CD8-positive, alpha-beta memory T cell (primary cell): ENCODE results near the gene OPCML. TPM values are rescaled to one million over a fixed set of nuclear protein-coding genes. Genes with fewer than 3 reads are reported as not detected.

Experiments
- CTCF ChIA-PET: fragments of 350-600 bp; sonication (Branson Sonifier 250); formaldehyde crosslinking; loops from one replicate; lab custom pipeline; 2021; ENCODE audit warnings: antibody characterized with exemption; lab: Charles Lee
- POLR2A ChIA-PET: fragments of 350-600 bp; sonication (Branson Sonifier 250); formaldehyde crosslinking; loops from one replicate; lab custom pipeline; 2021; ENCODE audit warnings: antibody characterized with exemption; lab: Charles Lee
- DNase-seq, 5 donors: peaks; one replicate each; pipeline versions ENCODE4 v3.0.0 to v3.0.0-alpha.2; 2020 to 2022; ENCODE audit warnings: mixed read lengths in 1 of 5
- H3K27ac ChIP-seq: one replicate; pipeline ENCODE4 v1.7.0; 2013; ENCODE audit warnings: low read depth, mild to moderate bottlenecking, low read length, moderate library complexity
- H3K27me3 ChIP-seq: 2 replicates; pipeline ENCODE4 v1.7.0; 2013; ENCODE audit warnings: low read length, mild to moderate bottlenecking; ENCODE audit not compliant: insufficient read depth, poor library complexity, severe bottlenecking
- H3K36me3 ChIP-seq: 2 replicates; pipeline ENCODE4 v1.7.0; 2013; ENCODE audit warnings: mild to moderate bottlenecking, low read length, moderate library complexity; ENCODE audit not compliant: insufficient read depth
- H3K4me1 ChIP-seq: 2 replicates; pipeline ENCODE4 v1.7.0; 2013; ENCODE audit warnings: mild to moderate bottlenecking, low read length, moderate library complexity; ENCODE audit not compliant: insufficient read depth
- H3K4me3 ChIP-seq: 2 replicates; pipeline ENCODE4 v1.7.0; 2013; ENCODE audit warnings: mild to moderate bottlenecking, low read length
- H3K9me3 ChIP-seq: 2 replicates; pipeline ENCODE4 v1.7.0; 2013; ENCODE audit warnings: mild to moderate bottlenecking, low read length
- H3K27ac Mint-ChIP-seq, 8 donors: one replicate each; pipeline ENCODE4 v1.8.0; 2020 to 2021; ENCODE audit warnings: mixed read lengths in 8 of 8, mild to moderate bottlenecking in 6 of 8, inconsistent platforms in 3 of 8, moderate library complexity in 3 of 8
- H3K27me3 Mint-ChIP-seq, 2 donors: one replicate each; pipeline ENCODE4 v1.8.0; 2020 to 2021; ENCODE audit warnings: mixed read lengths in 2 of 2, mild to moderate bottlenecking in 1 of 2, moderate library complexity in 1 of 2
- H3K36me3 Mint-ChIP-seq, 3 donors: one replicate each; pipeline ENCODE4 v1.8.0; 2020 to 2021; ENCODE audit warnings: mixed read lengths in 3 of 3, inconsistent platforms in 1 of 3, mild to moderate bottlenecking in 1 of 3
- H3K4me1 Mint-ChIP-seq, 3 donors: one replicate each; pipeline ENCODE4 v1.8.0; 2020 to 2021; ENCODE audit warnings: mixed read lengths in 3 of 3, inconsistent platforms in 1 of 3, mild to moderate bottlenecking in 1 of 3
- H3K4me3 Mint-ChIP-seq, 7 donors: one replicate each; pipeline ENCODE4 v1.8.0; 2020 to 2021; ENCODE audit warnings: mixed read lengths in 7 of 7, mild to moderate bottlenecking in 6 of 7, moderate library complexity in 4 of 7, inconsistent platforms in 2 of 7
- H3K9me3 Mint-ChIP-seq, 5 donors: one replicate each; pipeline ENCODE4 v1.8.0; 2020 to 2022; ENCODE audit warnings: mixed read lengths in 5 of 5, mild to moderate bottlenecking in 3 of 5, moderate library complexity in 2 of 5, inconsistent platforms in 1 of 5
- polyA plus RNA-seq: library from polyadenylated mRNA; unstranded; fragments of 300-500 nt; fragmentation: Illumina TruSeq; gene quantifications from one replicate; pipeline ENCODE4 v1.2.3, GENCODE V29; 2021
- total RNA-seq, 2 experiments: library from RNA; stranded (reverse); gene quantifications; one replicate each; pipeline ENCODE4 v1.2.3, GENCODE V29; 2021

Gene OPCML
- total and polyA plus RNA-seq, 3 experiments from 2014 or later = not detected

GRCh38 chr11:132910011-132910760 is 622.1 kb downstream of the OPCML start:
- Histone ChIP-seq H3K9me3 (no peaks in the 10 kb centered on the region), H3K36me3 (no peaks in the 10 kb centered on the region), H3K4me1 (no peaks in the 10 kb centered on the region), H3K27ac (no peak overlapping the region), H3K4me3 (no peak overlapping the region), H3K27me3 (no peaks in the 10 kb centered on the region)
- H3K4me3 Mint-ChIP-seq = no peak overlapping the region
- POLR2A ChIA-PET = no interaction called here
- H3K4me1 Mint-ChIP-seq = no peaks in the 10 kb centered on the region
- no peak overlapping the region for H3K27ac Mint-ChIP-seq
- H3K36me3 Mint-ChIP-seq = no peaks in the 10 kb centered on the region
- peaks cover 0 to 7% (median 0%) of the 10 kb centered on the region in 5 donors for H3K9me3 Mint-ChIP-seq
- no peak for DNase-seq
- CTCF ChIA-PET = no interaction called here
- H3K27me3 Mint-ChIP-seq = peaks cover 0 to 4% of the 10 kb centered on the region in 2 donors

DNA sequence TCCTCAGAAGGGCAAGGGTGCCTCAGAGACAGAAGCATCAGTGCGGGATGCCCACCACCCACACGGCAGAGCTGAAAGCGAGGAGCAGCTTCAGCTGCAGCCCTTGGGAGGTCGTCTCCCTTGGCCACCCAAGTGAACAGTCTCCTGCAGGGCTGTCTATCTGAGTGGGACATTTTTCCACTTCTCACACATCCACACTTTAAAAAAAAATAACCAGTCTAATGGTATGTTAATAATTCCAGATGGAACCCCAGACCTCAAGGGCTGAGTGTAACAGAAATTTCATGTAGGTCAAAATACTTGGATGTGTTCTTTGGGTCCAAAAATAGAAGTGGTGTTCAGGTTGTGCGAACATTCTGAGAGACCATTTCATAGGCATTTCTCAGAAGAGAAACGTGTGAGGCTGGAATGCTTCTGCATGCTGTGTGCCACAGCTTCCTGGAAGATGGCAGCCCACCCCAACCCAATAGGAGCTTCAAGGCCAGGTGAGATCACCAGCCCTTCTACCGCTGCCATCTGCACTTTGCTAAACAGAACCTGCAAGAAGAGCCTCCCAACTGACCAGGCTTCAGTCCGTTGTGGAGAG is 623.2 kb downstream of the OPCML start:
- no peak overlapping the region for H3K4me3 ChIP-seq
- CTCF ChIA-PET = no interaction called here
- POLR2A ChIA-PET = no interaction called here

DNA sequence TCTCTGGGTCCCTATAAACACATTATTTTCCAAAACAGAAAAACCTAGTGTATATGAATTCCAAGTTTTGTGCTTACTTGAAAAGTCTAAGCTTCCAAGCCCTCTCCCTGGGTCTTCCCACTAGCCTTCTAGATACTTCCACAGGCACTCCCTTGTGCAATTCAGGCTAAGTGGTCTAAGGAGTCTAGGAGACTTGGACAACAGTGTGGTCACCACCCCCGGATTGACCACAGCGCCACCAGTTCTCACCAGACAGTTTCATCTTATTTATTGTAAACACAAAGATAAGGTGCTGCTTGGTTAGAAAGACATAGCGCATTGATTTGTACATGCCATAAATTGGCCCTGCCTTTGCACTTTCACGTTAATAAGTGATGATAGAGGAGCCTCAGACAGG is 623.9 kb downstream of the OPCML start:
- DNase-seq = no peak
- Mint-ChIP-seq H3K4me3 (no peak overlapping the region), H3K27ac (no peak overlapping the region), H3K9me3 (peaks cover 0 to 7% (median 0%) of the 10 kb centered on the region in 5 donors), H3K27me3 (peaks cover 0 to 2% of the 10 kb centered on the region in 2 donors), H3K36me3 (no peaks in the 10 kb centered on the region), H3K4me1 (no peaks in the 10 kb centered on the region)
- no peaks in the 10 kb centered on the region for H3K36me3 ChIP-seq
- CTCF ChIA-PET = no interaction called here
- POLR2A ChIA-PET = no interaction called here
- H3K27ac ChIP-seq = no peak overlapping the region
- no peak overlapping the region for H3K4me3 ChIP-seq
- H3K27me3 ChIP-seq = no peaks in the 10 kb centered on the region
- no peaks in the 10 kb centered on the region for H3K9me3 ChIP-seq
- no peaks in the 10 kb centered on the region for H3K4me1 ChIP-seq

More for the DNA sequence above, 623.2 kb downstream of the OPCML start:
- H3K27me3 ChIP-seq = no peaks in the 10 kb centered on the region
- H3K4me3 Mint-ChIP-seq = no peak overlapping the region
- peaks cover 0 to 4% of the 10 kb centered on the region in 2 donors for H3K27me3 Mint-ChIP-seq
- no peaks in the 10 kb centered on the region for H3K36me3 Mint-ChIP-seq
- no peaks in the 10 kb centered on the region for H3K36me3 ChIP-seq
- no peaks in the 10 kb centered on the region for H3K4me1 ChIP-seq
- no peak for DNase-seq
- no peaks in the 10 kb centered on the region for H3K4me1 Mint-ChIP-seq
- H3K9me3 Mint-ChIP-seq = peaks cover 0 to 5% (median 0%) of the 10 kb centered on the region in 5 donors
- H3K27ac Mint-ChIP-seq = no peak overlapping the region
- H3K27ac ChIP-seq = no peak overlapping the region
- H3K9me3 ChIP-seq = no peaks in the 10 kb centered on the region

GRCh38 chr11:132907651-132908413 is 624.5 kb downstream of the OPCML start:
- H3K27me3 Mint-ChIP-seq = peaks cover 0 to 2% of the 10 kb centered on the region in 2 donors
- H3K4me3 Mint-ChIP-seq = no peak overlapping the region
- H3K4me1 ChIP-seq = no peaks in the 10 kb centered on the region
- no peaks in the 10 kb centered on the region for H3K36me3 Mint-ChIP-seq
- CTCF ChIA-PET = no interaction called here
- no peak overlapping the region for H3K27ac ChIP-seq
- no peaks in the 10 kb centered on the region for H3K27me3 ChIP-seq
- H3K27ac Mint-ChIP-seq = no peak overlapping the region
- POLR2A ChIA-PET = no interaction called here
- no peak overlapping the region for H3K4me3 ChIP-seq
- H3K9me3 ChIP-seq = no peaks in the 10 kb centered on the region
- no peaks in the 10 kb centered on the region for H3K4me1 Mint-ChIP-seq
- no peak for DNase-seq
- H3K9me3 Mint-ChIP-seq = peaks cover 0 to 7% (median 0%) of the 10 kb centered on the region in 5 donors
- H3K36me3 ChIP-seq = no peaks in the 10 kb centered on the region

DNA sequence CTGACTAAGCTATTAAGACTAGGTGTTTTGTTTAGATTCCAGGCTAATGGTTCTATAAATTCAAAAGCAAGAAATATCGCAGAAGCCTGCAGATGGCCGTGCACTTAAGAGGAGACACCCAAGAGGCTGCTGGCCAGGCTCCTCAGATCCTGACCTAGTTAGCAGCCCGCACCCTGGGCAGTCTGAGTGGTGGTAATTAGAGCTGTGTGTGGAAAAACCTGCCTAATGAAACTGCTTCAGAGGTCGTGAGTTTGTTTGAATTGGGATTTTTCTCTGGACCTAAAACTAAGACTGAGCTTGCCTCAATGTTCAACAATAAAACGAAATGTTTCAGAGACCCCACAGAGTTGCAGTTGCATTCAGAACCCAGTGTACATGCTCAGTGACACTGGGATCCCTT is 627.7 kb downstream of the OPCML start:
- Histone ChIP-seq H3K27me3 (no peaks in the 10 kb centered on the region), H3K4me3 (no peak overlapping the region), H3K4me1 (no peaks in the 10 kb centered on the region), H3K9me3 (no peaks in the 10 kb centered on the region), H3K36me3 (no peaks in the 10 kb centered on the region), H3K27ac (no peak overlapping the region)
- H3K9me3 Mint-ChIP-seq = peaks cover 0 to 10% (median 0%) of the 10 kb centered on the region in 5 donors
- no peaks in the 10 kb centered on the region for H3K36me3 Mint-ChIP-seq
- no peak overlapping the region for H3K27ac Mint-ChIP-seq
- H3K4me1 Mint-ChIP-seq = no peaks in the 10 kb centered on the region
- ChIA-PET POLR2A (no interaction called here), CTCF (no interaction called here)
- H3K27me3 Mint-ChIP-seq = peaks cover 0 to 2% of the 10 kb centered on the region in 2 donors
- DNase-seq = no peak
- H3K4me3 Mint-ChIP-seq = no peak overlapping the region

DNA sequence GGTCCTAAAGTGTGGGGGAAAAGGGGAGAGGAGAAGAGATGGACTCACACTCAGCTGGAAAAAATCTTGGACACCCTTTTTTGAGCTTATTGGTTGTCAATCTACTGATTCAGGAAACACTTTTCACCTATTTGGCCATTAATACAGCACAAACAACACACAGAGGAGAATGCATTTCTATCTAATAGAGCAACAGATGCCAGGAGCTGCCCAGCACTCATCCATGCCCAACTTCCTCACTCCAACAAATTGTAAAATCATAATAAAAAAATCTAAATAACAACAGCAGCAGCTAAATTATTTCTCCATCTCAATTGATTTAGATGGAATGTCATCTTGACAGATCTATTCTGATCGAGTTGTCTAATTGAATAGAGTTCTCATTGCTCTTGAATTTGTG is 628.2 kb downstream of the OPCML start:
- no peaks in the 10 kb centered on the region for H3K9me3 ChIP-seq
- Mint-ChIP-seq H3K9me3 (peaks cover 0 to 10% (median 0%) of the 10 kb centered on the region in 5 donors), H3K4me3 (no peak overlapping the region), H3K4me1 (no peaks in the 10 kb centered on the region), H3K27me3 (peaks cover 0 to 2% of the 10 kb centered on the region in 2 donors), H3K36me3 (no peaks in the 10 kb centered on the region), H3K27ac (no peak overlapping the region)
- H3K4me3 ChIP-seq = no peak overlapping the region
- DNase-seq = no peak
- ChIA-PET POLR2A (no interaction called here), CTCF (no interaction called here)
- no peaks in the 10 kb centered on the region for H3K36me3 ChIP-seq
- H3K4me1 ChIP-seq = no peaks in the 10 kb centered on the region
- no peak overlapping the region for H3K27ac ChIP-seq
- no peaks in the 10 kb centered on the region for H3K27me3 ChIP-seq

- Histone ChIP-seq H3K27ac (no peak overlapping the region), H3K36me3 (no peaks in the 10 kb centered on the region), H3K9me3 (no peaks in the 10 kb centered on the region), H3K27me3 (no peaks in the 10 kb centered on the region), H3K4me1 (no peaks in the 10 kb centered on the region), H3K4me3 (no peak overlapping the region)
- no peak overlapping the region for H3K4me3 Mint-ChIP-seq
- ChIA-PET POLR2A (no interaction called here), CTCF (no interaction called here)
- no peak overlapping the region for H3K27ac Mint-ChIP-seq
- peaks cover 0 to 2% of the 10 kb centered on the region in 2 donors for H3K27me3 Mint-ChIP-seq
- no peaks in the 10 kb centered on the region for H3K4me1 Mint-ChIP-seq
- no peak for DNase-seq
- no peaks in the 10 kb centered on the region for H3K36me3 Mint-ChIP-seq
- H3K9me3 Mint-ChIP-seq = peaks cover 0 to 5% (median 0%) of the 10 kb centered on the region in 5 donors
Measured at GRCh38 chr11:132901638-132902471, 630.4 kb downstream of the OPCML start.
